B cell (primary cell): ENCODE data around the gene RIC8A. TPM values are rescaled to one million over a fixed set of nuclear protein-coding genes. Genes with fewer than 3 reads are reported as not detected.
"Not testable (repeated sequence)": the region's sequence is repeated elsewhere in the genome, so short reads cannot be mapped to it uniquely, and the experiment has no call there.

ENCODE experiments used
- ATAC-seq: fragments of 200-7000 bp; cut with Tn5 transposase; one replicate; pipeline ENCODE4 v1.10.0; 2021; ENCODE audit warnings: low read depth, mild to moderate bottlenecking, moderate number of reproducible peaks, moderate library complexity
- CTCF ChIA-PET: fragments of 350-600 bp; sonication (Branson Sonifier 250); formaldehyde crosslinking; loops from one replicate; lab custom pipeline; 2021; ENCODE audit warnings: antibody characterized with exemption, inconsistent platforms; lab: Charles Lee
- POLR2A ChIA-PET: fragments of 350-600 bp; sonication (Branson Sonifier 250); formaldehyde crosslinking; loops from one replicate; lab custom pipeline; 2021; ENCODE audit warnings: antibody characterized with exemption; lab: Charles Lee
- DNase-seq: peaks from one replicate; pipeline ENCODE4 v3.0.0; 2013
- H2AFZ ChIP-seq: 2 replicates; pipeline ENCODE4 v1.6.1; 2012; ENCODE audit warnings: mild to moderate bottlenecking, low read depth, low read length; ENCODE audit not compliant: insufficient read depth, poor library complexity, severe bottlenecking
- H3K27ac ChIP-seq, 2 donors: 1 replicate in 1 of 2; 2 replicates in 1 of 2; pipeline ENCODE4 v1.5.1; 2012 to 2013; ENCODE audit warnings: low read length in 2 of 2, mild to moderate bottlenecking in 2 of 2, moderate library complexity in 1 of 2
- H3K27me3 ChIP-seq, 4 experiments: fragments of 200-600 bp in 1 of 4; sonication (generic) in 1 of 4; replicated peaks in 1 of 4; 1 replicate in 2 of 4; 2 replicates in 2 of 4; pipeline versions ENCODE4 v1.6.1 to v1.7.0; 2013 to 2016; ENCODE audit warnings: low read length in 3 of 4, mild to moderate bottlenecking in 2 of 4, mixed read lengths in 1 of 4, moderate library complexity in 1 of 4; ENCODE audit not compliant: insufficient read depth in 4 of 4, control insufficient read depth in 3 of 4; ENCODE audit errors: control extremely low read depth in 1 of 4
- H3K36me3 ChIP-seq, 2 experiments: replicated peaks in 1 of 2; 1 replicate in 1 of 2; 2 replicates in 1 of 2; pipeline versions ENCODE4 v1.6.1 to v1.7.1; 2013; ENCODE audit warnings: low read length in 1 of 2; ENCODE audit not compliant: insufficient read depth in 2 of 2, control insufficient read depth in 1 of 2; ENCODE audit errors: control extremely low read depth in 1 of 2, extremely low read depth in 1 of 2
- H3K4me1 ChIP-seq, 2 donors: fragments of 200-600 bp in 1 of 2; sonication (generic) in 1 of 2; 1 replicate in 1 of 2; 2 replicates in 1 of 2; pipeline versions ENCODE4 v1.5.1 to v1.6.1; 2013 to 2017; ENCODE audit warnings: low read length in 2 of 2; ENCODE audit not compliant: control insufficient read depth in 2 of 2, insufficient read depth in 2 of 2
- H3K4me2 ChIP-seq: replicated peaks from 2 replicates; pipeline ENCODE3; 2012; ENCODE audit warnings: mild to moderate bottlenecking, low read depth, low read length; ENCODE audit not compliant: poor library complexity, severe bottlenecking
- H3K4me3 ChIP-seq, 5 experiments: fragments of 200-600 bp in 1 of 5; sonication (generic) in 1 of 5; 1 replicate in 3 of 5; 2 replicates in 2 of 5; pipeline versions ENCODE4 v1.5.1 to v1.7.0; 2011 to 2016; ENCODE audit warnings: low read length in 4 of 5, mild to moderate bottlenecking in 4 of 5, low read depth in 2 of 5, control low read depth in 1 of 5, moderate library complexity in 1 of 5; ENCODE audit not compliant: insufficient read depth in 1 of 5; ENCODE audit errors: control extremely low read depth in 1 of 5, extremely low read depth in 1 of 5
- H3K79me2 ChIP-seq: fragments of 200-600 bp; sonication (generic); one replicate; pipeline ENCODE4 v1.6.0; 2016; ENCODE audit warnings: low read length; ENCODE audit not compliant: control insufficient read depth, insufficient read depth
- H3K9ac ChIP-seq: fragments of 200-600 bp; sonication (generic); 2 replicates; pipeline ENCODE4 v1.6.1; 2017; ENCODE audit warnings: mild to moderate bottlenecking, low read length, moderate library complexity
- H3K9me3 ChIP-seq, 3 donors: one replicate each; pipeline versions ENCODE4 v1.6.1 to v1.7.1; 2013; ENCODE audit warnings: low read length in 2 of 3; ENCODE audit not compliant: control insufficient read depth in 2 of 3, insufficient read depth in 1 of 3; ENCODE audit errors: control extremely low read depth in 1 of 3
- H4K20me1 ChIP-seq: 2 replicates; pipeline ENCODE4 v1.6.0; 2012; ENCODE audit warnings: mild to moderate bottlenecking, low read length; ENCODE audit not compliant: insufficient read depth, control insufficient read depth, poor library complexity, severe bottlenecking
- H3K27ac Mint-ChIP-seq: one replicate; pipeline ENCODE4 v1.8.0; 2021; ENCODE audit warnings: mixed read lengths
- H3K27me3 Mint-ChIP-seq: one replicate; pipeline ENCODE4 v1.8.0; 2021; ENCODE audit warnings: mixed read lengths
- H3K4me1 Mint-ChIP-seq: one replicate; pipeline ENCODE4 v1.8.0; 2021; ENCODE audit warnings: mixed read lengths
- H3K4me3 Mint-ChIP-seq: one replicate; pipeline ENCODE4 v1.8.0; 2021; ENCODE audit warnings: mixed read lengths
- H3K9me3 Mint-ChIP-seq: one replicate; pipeline ENCODE4 v1.8.0; 2022; ENCODE audit warnings: mixed read lengths; ENCODE audit not compliant: insufficient read depth
- WGBS: methylation state at CpG from one replicate; pipeline ENCODE4 v1.1.5; 2013; ENCODE audit warnings: missing lambda C conversion rate; ENCODE audit not compliant: insufficient coverage; 5-methylcytosine and 5-hydroxymethylcytosine counted together
- intact Hi-C: fragments of 100-400 bp; cut with micrococcal nuclease; formaldehyde crosslinking; loops from one replicate; pipeline ENCODE4 v1.10.0; 2022
- polyA plus RNA-seq: library from polyadenylated mRNA; depleted of rRNA; stranded (reverse); fragments of >200 nt; gene quantifications from 2 replicates; pipeline ENCODE4 v1.2.3, GENCODE V29; 2012
- total RNA-seq, 2 donors: library from RNA; stranded (reverse); fragments of 120-200 nt in 1 of 2; gene quantifications; 1 replicate in 1 of 2; 2 replicates in 1 of 2; pipeline versions ENCODE4 v1.2.3 to v1.2.4, GENCODE V29; 2013 to 2022
- TF ChIP-seq, protein P1 (sequence below): fragments of 200-600 bp; IDR thresholded peaks from one replicate; pipeline ENCODE4 v1.8.0; 2022; ENCODE audit warnings: antibody characterized with exemption, mild to moderate bottlenecking

Gene RIC8A
- total and polyA plus RNA-seq, 2 donors (not counting 1 experiment from before 2014, with no cell fraction given), result 100 to 102 TPM

GRCh38 chr11:189843-190311 is 17.6 kb upstream of the RIC8A start:
- POLR2A ChIA-PET, H3K27ac ChIP-seq, H2AFZ ChIP-seq, H3K9me3 Mint-ChIP-seq, H3K4me2 ChIP-seq, H3K36me3 ChIP-seq, H3K79me2 ChIP-seq, H3K4me3 Mint-ChIP-seq, intact Hi-C loops, DNase-seq, H3K4me3 ChIP-seq, CTCF ChIA-PET, H3K27me3 Mint-ChIP-seq, H3K4me1 Mint-ChIP-seq, H3K27me3 ChIP-seq, H3K9ac ChIP-seq, H3K27ac Mint-ChIP-seq, H4K20me1 ChIP-seq, H3K9me3 ChIP-seq, H3K4me1 ChIP-seq: not testable (repeated sequence)
- TF ChIP-seq, protein P1, sequence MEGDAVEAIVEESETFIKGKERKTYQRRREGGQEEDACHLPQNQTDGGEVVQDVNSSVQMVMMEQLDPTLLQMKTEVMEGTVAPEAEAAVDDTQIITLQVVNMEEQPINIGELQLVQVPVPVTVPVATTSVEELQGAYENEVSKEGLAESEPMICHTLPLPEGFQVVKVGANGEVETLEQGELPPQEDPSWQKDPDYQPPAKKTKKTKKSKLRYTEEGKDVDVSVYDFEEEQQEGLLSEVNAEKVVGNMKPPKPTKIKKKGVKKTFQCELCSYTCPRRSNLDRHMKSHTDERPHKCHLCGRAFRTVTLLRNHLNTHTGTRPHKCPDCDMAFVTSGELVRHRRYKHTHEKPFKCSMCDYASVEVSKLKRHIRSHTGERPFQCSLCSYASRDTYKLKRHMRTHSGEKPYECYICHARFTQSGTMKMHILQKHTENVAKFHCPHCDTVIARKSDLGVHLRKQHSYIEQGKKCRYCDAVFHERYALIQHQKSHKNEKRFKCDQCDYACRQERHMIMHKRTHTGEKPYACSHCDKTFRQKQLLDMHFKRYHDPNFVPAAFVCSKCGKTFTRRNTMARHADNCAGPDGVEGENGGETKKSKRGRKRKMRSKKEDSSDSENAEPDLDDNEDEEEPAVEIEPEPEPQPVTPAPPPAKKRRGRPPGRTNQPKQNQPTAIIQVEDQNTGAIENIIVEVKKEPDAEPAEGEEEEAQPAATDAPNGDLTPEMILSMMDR, result peak; percentile 60
- ATAC-seq, result peak; percentile 67
- WGBS, result 53% methylated on average over 6 of the region's 25 CpGs

GRCh38 chr11:190546-190945 is 17.0 kb upstream of the RIC8A start:
- H3K9ac ChIP-seq, H3K27ac Mint-ChIP-seq, H3K4me3 Mint-ChIP-seq, H3K4me2 ChIP-seq, H3K27me3 ChIP-seq, H3K9me3 Mint-ChIP-seq, H2AFZ ChIP-seq, H3K4me1 ChIP-seq, H3K27ac ChIP-seq, CTCF ChIA-PET, H3K79me2 ChIP-seq, H3K27me3 Mint-ChIP-seq, H3K4me3 ChIP-seq, H3K9me3 ChIP-seq, ATAC-seq, H3K4me1 Mint-ChIP-seq, DNase-seq, H4K20me1 ChIP-seq, intact Hi-C loops, POLR2A ChIA-PET, H3K36me3 ChIP-seq: not testable (repeated sequence)
- 90% methylated on average over 2 of the region's 5 CpGs for WGBS
